ENCODE results near the gene MED13.
"Not testable (repeated sequence)": the region's sequence is repeated elsewhere in the genome, so short reads cannot be mapped to it uniquely, and the experiment has no call there.

MED13 gene

GRCh38 chr17:61998534-61998933 lies 66.5 kb downstream of the MED13 start:
- not testable (repeated sequence) for DNase-seq (ENCODE audit: low read depth in 2 of 2)

DNA sequence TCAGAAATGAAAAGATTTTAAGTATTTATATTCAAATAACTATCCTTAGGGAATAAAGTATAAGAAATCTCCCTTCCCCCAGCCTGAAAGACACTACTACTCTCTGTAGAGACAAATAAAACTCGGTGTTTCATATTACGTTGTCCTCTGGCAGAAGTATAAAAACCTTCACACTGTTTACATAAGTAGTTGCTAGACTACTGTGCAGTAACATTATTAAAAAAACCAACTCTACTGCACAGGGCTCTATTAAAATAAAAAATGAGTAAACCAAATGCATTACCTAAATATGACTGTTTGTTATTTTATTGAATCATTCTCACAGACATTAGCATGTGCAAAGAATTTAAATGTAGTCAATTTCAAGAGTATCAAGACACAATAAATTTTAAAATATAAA lies 67.4 kb downstream of the MED13 start:
- DNase-seq (ENCODE audit: low read depth in 2 of 2), result no peak

GRCh38 chr17:61996916-61997605 lies 68.0 kb downstream of the MED13 start:
- DNase-seq (ENCODE audit: low read depth in 2 of 2), result no peak

- DNase-seq (ENCODE audit: low read depth in 2 of 2), result no peak
These were observed 75.6 kb downstream of the MED13 start for GRCh38 chr17:61989509-61989908.

DNA sequence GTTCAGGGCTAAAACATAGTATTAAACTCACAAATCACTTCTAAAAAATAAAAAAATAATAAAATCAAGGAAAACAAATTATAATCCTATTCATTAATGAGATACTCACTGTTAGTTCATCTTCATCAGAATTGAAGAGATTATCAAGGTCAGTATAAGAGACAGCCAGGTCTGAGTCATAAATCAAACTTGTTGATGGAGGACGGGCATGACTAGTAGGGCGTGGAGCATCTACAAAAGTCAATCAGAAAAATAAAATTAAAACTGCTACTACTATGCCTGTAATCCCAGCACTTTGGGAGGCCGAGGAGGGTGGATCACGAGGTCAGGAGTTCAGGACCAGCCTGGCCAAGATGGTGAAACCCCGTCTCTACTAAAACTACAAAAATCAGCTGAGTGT lies 78.2 kb downstream of the MED13 start:
- no peak for DNase-seq (ENCODE audit: low read depth in 2 of 2)

DNA sequence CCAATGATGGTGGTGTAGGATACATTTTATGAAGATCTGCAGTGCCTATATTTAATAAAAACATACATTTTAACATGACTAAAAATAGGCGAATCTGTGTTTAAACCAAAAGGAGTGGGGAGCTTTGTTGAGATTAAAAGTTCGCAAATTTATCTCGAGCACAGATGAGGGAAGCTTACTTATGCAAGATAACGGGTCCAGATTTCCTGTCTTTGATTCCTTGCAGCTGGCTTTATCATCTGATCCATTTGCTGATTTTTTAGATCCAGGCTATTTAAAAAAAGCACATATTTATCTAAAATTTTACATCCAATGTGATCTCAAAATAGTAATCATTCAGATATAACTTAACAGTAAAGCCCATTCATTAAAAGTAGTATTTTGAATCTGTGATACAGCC lies 80.3 kb downstream of the MED13 start:
- DNase-seq (ENCODE audit: low read depth in 2 of 2), result no peak

GRCh38 chr17:61981323-61981722 lies 83.8 kb downstream of the MED13 start:
- DNase-seq (ENCODE audit: low read depth in 2 of 2), result no peak

- DNase-seq (ENCODE audit: low read depth in 2 of 2), result no peak
These were observed 84.5 kb downstream of the MED13 start for GRCh38 chr17:61980535-61980934.

- no peak for DNase-seq (ENCODE audit: low read depth in 2 of 2)
These were observed 91.0 kb downstream of the MED13 start for GRCh38 chr17:61974115-61974514.

- no peak for DNase-seq (ENCODE audit: low read depth in 2 of 2)
These were observed 92.8 kb downstream of the MED13 start for GRCh38 chr17:61972311-61972710.

- DNase-seq (ENCODE audit: low read depth in 2 of 2), result no peak
These were observed 95.0 kb downstream of the MED13 start for GRCh38 chr17:61970030-61970429.

DNA sequence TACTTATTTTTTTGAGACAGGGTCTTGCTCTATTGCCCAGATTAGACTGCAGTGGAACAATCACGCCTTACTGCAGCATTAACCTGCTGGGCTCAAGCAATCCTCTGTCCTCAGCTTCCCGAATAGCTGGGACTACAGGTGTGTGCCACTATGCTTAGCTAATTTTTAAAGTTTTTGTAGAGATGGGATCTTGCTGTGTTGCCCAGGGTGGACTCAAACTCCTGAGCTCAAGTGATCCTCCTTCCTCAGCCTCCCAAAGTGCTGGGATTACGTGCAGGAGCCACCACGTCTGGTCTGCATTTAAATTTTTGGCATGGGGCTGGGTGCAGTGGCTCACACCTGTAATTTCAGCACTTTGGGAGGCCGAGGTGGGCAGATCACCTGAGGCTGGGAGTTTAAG lies 96.3 kb downstream of the MED13 start:
- DNase-seq (ENCODE audit: low read depth in 2 of 2), result no peak

GRCh38 chr17:61967729-61968128 lies 97.3 kb downstream of the MED13 start:
- DNase-seq (ENCODE audit: low read depth in 2 of 2), result no peak

DNA sequence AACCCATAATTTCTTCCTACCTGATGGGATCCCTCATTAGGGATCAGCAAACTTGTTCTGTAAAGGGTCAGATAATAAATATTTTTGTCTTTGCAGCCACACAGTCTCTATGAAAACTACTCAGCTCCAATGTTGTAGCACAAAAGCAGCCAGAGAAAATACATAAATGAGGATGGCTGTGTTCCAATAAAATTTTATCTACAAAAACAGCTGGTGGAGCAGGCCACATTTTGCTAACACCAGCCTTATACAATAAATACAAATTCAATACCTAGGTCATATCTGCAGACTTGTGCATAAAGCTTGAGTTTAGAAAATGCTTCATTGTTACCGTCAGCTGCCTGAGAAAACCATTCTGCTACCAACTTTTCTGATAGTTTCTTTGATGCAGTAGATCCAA lies 98.9 kb downstream of the MED13 start:
- DNase-seq (ENCODE audit: low read depth in 2 of 2), result no peak

DNA sequence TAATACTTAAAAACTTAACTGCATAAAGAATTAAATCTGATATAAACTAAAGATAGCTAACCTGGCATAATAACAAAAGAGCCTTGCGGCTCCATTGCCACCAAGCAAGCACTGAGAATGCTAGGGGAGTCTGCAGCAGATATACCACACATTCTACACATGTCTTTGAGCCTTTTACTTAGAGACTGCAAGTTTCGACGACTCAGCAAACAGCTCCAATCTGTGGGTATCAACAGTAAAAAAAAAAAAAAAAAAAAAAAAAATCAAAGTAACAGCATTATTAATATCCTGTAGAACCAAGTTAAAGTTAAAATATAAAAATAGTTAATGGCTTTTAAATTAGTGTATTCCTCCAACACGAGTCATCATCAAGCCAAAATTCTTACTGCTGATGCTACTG lies 109.5 kb downstream of the MED13 start:
- DNase-seq (ENCODE audit: low read depth in 2 of 2), result no peak

GRCh38 chr17:61947367-61948078 lies 117.6 kb downstream of the MED13 start:
- no peak for DNase-seq (ENCODE audit: low read depth in 2 of 2)

DNA sequence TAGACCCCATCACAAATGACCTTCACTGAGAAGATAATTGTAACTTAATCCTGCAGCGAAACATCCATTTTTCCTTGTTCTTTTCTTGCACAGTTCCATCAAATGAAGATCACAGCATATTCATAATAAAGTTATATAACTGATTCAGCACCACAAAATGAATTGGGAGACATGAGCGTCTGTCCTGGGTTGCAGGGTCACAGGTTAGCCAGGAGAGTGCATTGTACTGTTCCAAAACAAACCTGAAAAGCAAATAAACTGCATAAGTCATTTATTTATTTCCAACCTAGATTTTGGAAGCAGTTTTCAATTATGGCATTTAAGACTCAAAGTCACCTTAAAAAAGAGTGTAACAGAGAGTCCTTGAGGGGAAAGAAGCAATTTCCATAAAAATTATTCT lies 118.7 kb downstream of the MED13 start:
- DNase-seq (ENCODE audit: low read depth in 2 of 2), result no peak

DNA sequence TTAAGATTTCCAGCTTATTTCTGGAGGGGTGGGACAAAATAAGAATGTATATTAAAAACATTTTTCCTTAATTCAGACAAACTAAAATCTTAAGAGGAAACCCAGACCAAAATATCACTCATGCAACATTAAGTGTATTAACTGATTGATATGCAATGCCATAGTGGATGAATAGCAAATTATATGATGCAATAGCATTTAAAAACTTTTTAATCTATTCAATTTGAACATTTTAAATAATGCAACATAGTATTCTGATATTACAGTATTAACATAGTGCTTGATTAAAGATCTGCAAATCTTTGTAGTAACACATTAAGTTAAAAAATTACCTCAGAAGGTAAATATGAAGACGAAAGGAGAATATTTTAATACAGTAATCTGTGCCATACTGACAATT lies 122.0 kb downstream of the MED13 start:
- DNase-seq (ENCODE audit: low read depth in 2 of 2), result no peak

DNA sequence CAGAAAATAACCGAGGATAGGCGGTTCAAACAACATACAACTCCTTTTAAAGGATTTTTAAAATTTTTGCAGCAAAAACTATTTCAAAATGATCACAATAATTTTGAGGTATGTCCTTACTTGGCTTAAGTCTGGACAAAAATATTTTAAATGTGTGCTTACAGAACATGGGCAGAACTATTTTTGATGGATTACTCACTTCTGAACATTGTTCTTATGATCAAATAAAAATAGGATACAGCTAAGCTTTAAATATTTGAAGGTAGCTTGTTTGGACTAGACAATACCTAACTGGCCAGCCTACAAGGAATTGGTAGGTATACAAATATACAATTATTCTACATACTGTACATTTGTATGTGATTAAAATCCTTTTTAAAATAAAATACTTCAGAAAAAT lies 123.0 kb downstream of the MED13 start:
- no peak for DNase-seq (ENCODE audit: low read depth in 2 of 2)

DNA sequence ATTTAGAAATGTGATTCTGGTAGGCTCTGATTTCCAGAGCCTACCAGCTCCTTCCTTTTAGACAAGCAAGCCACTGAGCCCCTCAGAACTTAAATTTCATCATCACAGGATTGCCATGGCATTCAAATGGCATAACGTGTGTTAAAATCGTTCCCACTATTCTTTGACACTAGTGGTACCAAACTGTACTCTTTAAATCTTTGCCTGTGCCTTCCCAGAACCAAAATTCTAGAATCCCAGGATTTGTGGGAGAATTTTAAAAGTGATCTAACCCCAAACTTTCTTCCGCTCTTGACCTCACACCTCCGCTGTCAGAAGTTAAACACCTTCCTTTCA lies 137.0 kb downstream of the MED13 start:
- DNase-seq (ENCODE audit: low read depth in 2 of 2), result no peak

GRCh38 chr17:61927208-61928100 lies 137.6 kb downstream of the MED13 start, which contains the start of gene INTS2:
INTS2 (minus strand) TSS chr17:61927982; CDS start chr17:61926644, 1,338 bp downstream.
- DNase-seq (ENCODE audit: low read depth in 2 of 2), result peak; percentile 88 to 90

DNA sequence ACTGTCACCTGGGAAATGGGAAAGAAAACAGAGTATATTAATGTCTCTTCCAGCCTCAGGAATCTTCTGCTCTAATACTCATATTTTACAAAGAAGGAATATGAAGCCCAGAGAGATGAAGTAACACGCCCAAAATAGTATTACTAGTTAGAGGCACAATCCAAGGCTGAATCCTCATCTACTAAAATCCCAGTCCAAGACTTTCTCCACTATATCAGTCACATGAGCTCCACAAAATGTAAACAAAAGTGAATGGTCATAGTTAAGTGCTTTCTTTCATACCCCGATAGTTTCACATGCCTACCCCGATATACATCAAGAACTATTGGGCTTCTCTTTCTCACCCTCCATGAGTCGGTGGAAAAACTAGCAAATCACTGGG lies 138.3 kb downstream of the MED13 start:
- DNase-seq (ENCODE audit: low read depth in 2 of 2), result no peak

- not testable (repeated sequence) for DNase-seq (ENCODE audit: low read depth in 2 of 2)
These were observed 149.9 kb downstream of the MED13 start for GRCh38 chr17:61915162-61915561.
